OCI-LY1 (cell line): ENCODE results near the gene TESK2.

ENCODE experiments used
- EZH2 ChIP-seq: fragments of 200-600 bp; sonication (generic), shearing (Covaris generic); IDR thresholded peaks from 2 replicates; pipeline ENCODE4 v1.8.0; 2017; ENCODE audit warnings: borderline replicate concordance, mixed run types, mild to moderate bottlenecking, antibody characterized with exemption, low read length, moderate library complexity, mixed read lengths
- TF ChIP-seq, protein P1 (sequence below): fragments of 200-600 bp; sonication (generic), shearing (Covaris generic); IDR thresholded peaks from 2 replicates; pipeline ENCODE4 v1.5.1; 2017; ENCODE audit warnings: mild to moderate bottlenecking, antibody characterized with exemption, low read length, moderate library complexity, mixed read lengths

DNA sequence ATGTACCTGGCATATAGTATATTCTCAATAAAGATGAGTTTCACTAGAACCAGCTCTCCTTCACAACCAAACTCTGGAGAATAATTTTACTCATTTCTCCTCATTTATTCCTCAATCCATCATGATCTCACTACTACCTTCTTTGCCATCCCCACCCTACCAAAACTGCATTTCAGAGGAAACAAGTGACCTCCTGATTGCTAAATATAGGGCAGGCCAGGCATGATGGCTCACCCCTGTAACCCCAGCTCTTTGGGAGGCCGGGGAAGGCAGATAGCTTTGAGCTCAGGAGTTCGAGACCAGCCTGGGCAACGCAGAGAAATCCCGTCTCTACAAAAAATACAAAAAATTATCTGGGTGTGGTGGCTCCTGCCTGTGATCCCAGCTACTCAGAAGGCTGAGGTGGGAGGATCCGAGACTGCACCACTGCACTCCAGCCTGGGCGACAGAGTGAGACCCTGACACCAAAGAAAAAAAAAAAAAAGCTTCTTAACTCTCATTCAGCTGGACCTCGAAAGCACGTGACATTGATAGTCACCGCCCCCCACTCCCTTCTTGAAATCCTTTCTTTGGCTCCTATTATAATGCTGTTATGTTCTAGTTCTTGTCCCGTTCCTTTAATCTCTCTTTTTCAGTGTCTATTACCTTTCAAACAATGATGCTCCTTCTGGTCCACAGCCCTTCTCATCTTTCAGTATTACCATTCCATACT lies 2.1 kb downstream of the TESK2 start:
- no peak for TF ChIP-seq EZH2
- TF ChIP-seq, protein P1, sequence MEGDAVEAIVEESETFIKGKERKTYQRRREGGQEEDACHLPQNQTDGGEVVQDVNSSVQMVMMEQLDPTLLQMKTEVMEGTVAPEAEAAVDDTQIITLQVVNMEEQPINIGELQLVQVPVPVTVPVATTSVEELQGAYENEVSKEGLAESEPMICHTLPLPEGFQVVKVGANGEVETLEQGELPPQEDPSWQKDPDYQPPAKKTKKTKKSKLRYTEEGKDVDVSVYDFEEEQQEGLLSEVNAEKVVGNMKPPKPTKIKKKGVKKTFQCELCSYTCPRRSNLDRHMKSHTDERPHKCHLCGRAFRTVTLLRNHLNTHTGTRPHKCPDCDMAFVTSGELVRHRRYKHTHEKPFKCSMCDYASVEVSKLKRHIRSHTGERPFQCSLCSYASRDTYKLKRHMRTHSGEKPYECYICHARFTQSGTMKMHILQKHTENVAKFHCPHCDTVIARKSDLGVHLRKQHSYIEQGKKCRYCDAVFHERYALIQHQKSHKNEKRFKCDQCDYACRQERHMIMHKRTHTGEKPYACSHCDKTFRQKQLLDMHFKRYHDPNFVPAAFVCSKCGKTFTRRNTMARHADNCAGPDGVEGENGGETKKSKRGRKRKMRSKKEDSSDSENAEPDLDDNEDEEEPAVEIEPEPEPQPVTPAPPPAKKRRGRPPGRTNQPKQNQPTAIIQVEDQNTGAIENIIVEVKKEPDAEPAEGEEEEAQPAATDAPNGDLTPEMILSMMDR, result no peak
